Liver (tissue), 9 donors: Measurements from ENCODE around the gene AXIN1. TPM values are rescaled to one million over a fixed set of nuclear protein-coding genes. Genes with fewer than 3 reads are reported as not detected.

ENCODE experiments used
- DNase-seq: peaks from one replicate; pipeline ENCODE4 v3.0.0-alpha.2; 2017; ENCODE audit warnings: low spot score
- H3K27ac ChIP-seq, 2 donors: one replicate each; pipeline ENCODE4 v1.7.0; 2013; ENCODE audit warnings: inconsistent platforms in 2 of 2, low read length in 2 of 2, control low read depth in 1 of 2, low read depth in 1 of 2, mild to moderate bottlenecking in 1 of 2
- H3K27me3 ChIP-seq, 4 donors: one replicate each; pipeline versions ENCODE4 v1.6.1 to v1.7.0; 2013; ENCODE audit warnings: low read length in 3 of 4, inconsistent platforms in 1 of 4, mild to moderate bottlenecking in 1 of 4, moderate library complexity in 1 of 4; ENCODE audit not compliant: control insufficient read depth in 4 of 4, insufficient read depth in 4 of 4
- H3K36me3 ChIP-seq, 4 donors: one replicate each; pipeline versions ENCODE4 v1.6.1 to v1.7.0; 2013; ENCODE audit warnings: low read length in 3 of 4, mild to moderate bottlenecking in 3 of 4, low read depth in 1 of 4, moderate library complexity in 1 of 4; ENCODE audit not compliant: control insufficient read depth in 4 of 4, insufficient read depth in 3 of 4
- H3K4me1 ChIP-seq, 4 donors: one replicate each; pipeline versions ENCODE4 v1.6.1 to v1.7.0; 2013; ENCODE audit warnings: low read length in 3 of 4, mild to moderate bottlenecking in 3 of 4, moderate library complexity in 1 of 4; ENCODE audit not compliant: control insufficient read depth in 4 of 4, insufficient read depth in 4 of 4
- H3K4me3 ChIP-seq, 3 donors: one replicate each; pipeline versions ENCODE4 v1.6.1 to v1.7.0; 2013; ENCODE audit warnings: low read length in 3 of 3, control low read depth in 1 of 3, low read depth in 1 of 3, mild to moderate bottlenecking in 1 of 3
- H3K9ac ChIP-seq, 2 donors: one replicate each; pipeline ENCODE4 v1.7.0; 2013; ENCODE audit warnings: low read length in 2 of 2, mild to moderate bottlenecking in 2 of 2, moderate library complexity in 2 of 2, control low read depth in 1 of 2, low read depth in 1 of 2
- H3K9me3 ChIP-seq, 4 donors: one replicate each; pipeline versions ENCODE4 v1.6.1 to v1.7.0; 2013; ENCODE audit warnings: low read length in 3 of 4; ENCODE audit not compliant: control insufficient read depth in 4 of 4
- ATF3 ChIP-seq: IDR thresholded peaks from 2 replicates; pipeline ENCODE4 v1.6.1; 2016; ENCODE audit warnings: antibody characterized with exemption
- CTCF ChIP-seq: fragments of 150-350 bp; IDR thresholded peaks from 2 replicates; pipeline ENCODE4 v1.5.1; 2017; ENCODE audit warnings: improper control_type of control experiment, low read depth, low read length; ENCODE audit not compliant: missing input control
- GABPA ChIP-seq, 2 donors: IDR thresholded peaks in 1 of 2; conservative IDR thresholded peaks in 1 of 2; 2 replicates each; pipeline ENCODE4 v1.6.1; 2016; ENCODE audit warnings: antibody characterized with exemption in 2 of 2, mild to moderate bottlenecking in 1 of 2, moderate library complexity in 1 of 2
- HNF4A ChIP-seq, 2 donors: conservative IDR thresholded peaks; 2 replicates each; pipeline ENCODE4 v1.6.1; 2016; ENCODE audit warnings: antibody characterized with exemption in 2 of 2, mild to moderate bottlenecking in 2 of 2
- JUND ChIP-seq, 2 donors: IDR thresholded peaks; 2 replicates each; pipeline ENCODE4 v1.6.1; 2016; ENCODE audit warnings: antibody characterized with exemption in 2 of 2
- MAX ChIP-seq: IDR thresholded peaks from 2 replicates; pipeline ENCODE4 v1.6.1; 2016; ENCODE audit warnings: antibody characterized with exemption
- NR2F2 ChIP-seq: IDR thresholded peaks from 2 replicates; pipeline ENCODE4 v1.6.1; 2016; ENCODE audit warnings: antibody characterized with exemption
- RAD21 ChIP-seq, 2 donors: IDR thresholded peaks; 2 replicates each; pipeline ENCODE4 v1.6.1; 2016; ENCODE audit warnings: antibody characterized with exemption in 2 of 2, mild to moderate bottlenecking in 2 of 2
- REST ChIP-seq: IDR thresholded peaks from 2 replicates; pipeline ENCODE4 v1.6.1; 2016; ENCODE audit warnings: antibody characterized with exemption, mild to moderate bottlenecking
- RXRA ChIP-seq, 2 donors: IDR thresholded peaks; 2 replicates each; pipeline ENCODE4 v1.6.1; 2017 to 2018; ENCODE audit warnings: antibody characterized with exemption in 2 of 2, mild to moderate bottlenecking in 1 of 2
- SP1 ChIP-seq: IDR thresholded peaks from 2 replicates; pipeline ENCODE4 v1.6.1; 2018; ENCODE audit warnings: antibody characterized with exemption, mild to moderate bottlenecking
- TAF1 ChIP-seq: conservative IDR thresholded peaks from 2 replicates; pipeline ENCODE4 v1.6.1; 2016; ENCODE audit warnings: antibody characterized with exemption, mild to moderate bottlenecking
- WGBS: extraction: QIAGEN DNeasy Blood & Tissue Kit; methylation state at CpG from one replicate; pipeline ENCODE4 v1.1.7; 2013; 5-methylcytosine and 5-hydroxymethylcytosine counted together
- polyA plus RNA-seq, 2 donors: library from polyadenylated mRNA; stranded (reverse) in 1 of 2; unstranded in 1 of 2; fragments of 200-250 nt in 1 of 2; fragments of >200 nt in 1 of 2; fragmentation: Nextera tagmentation in 1 of 2; extraction: Ambion mirVana in 1 of 2; gene quantifications; one replicate each; pipeline versions ENCODE4 v1.2.1 to v1.2.3, GENCODE V29; 2013 to 2015
- total RNA-seq, 2 donors: library from RNA; depleted of rRNA; stranded (reverse); fragments of >200 nt; gene quantifications; one replicate each; pipeline ENCODE4 v1.2.3, GENCODE V29; 2014
- donor health status: healthy.
- donor health status: healthy.
- donor health status: healthy.
- donor health status: healthy.
- donor health status: healthy.

Gene AXIN1
- total and polyA plus RNA-seq, 4 donors: 2.0 to 10.3 (median 7.9) TPM

GRCh38 chr16:320206-320605 lies 32.3 kb downstream of the AXIN1 start:
- WGBS: 85% methylated on average over 5 of the region's 5 CpGs

GRCh38 chr16:318628-319027 lies 33.9 kb downstream of the AXIN1 start:
- Histone ChIP-seq H3K4me3 (no peak overlapping the region), H3K9ac (no peak overlapping the region), H3K9me3 (no peaks in the 10 kb centered on the region), H3K4me1 (no peaks in the 10 kb centered on the region), H3K27me3 (no peaks in the 10 kb centered on the region), H3K36me3 (peaks cover 0 to 18% (median 5%) of the 10 kb centered on the region in 4 donors), H3K27ac (no peak overlapping the region)
- no peak for TF ChIP-seq NR2F2
- TF ChIP-seq CTCF: no peak
- no peak for TF ChIP-seq HNF4A (conservative IDR thresholded peaks at IDR 0.05)
- TF ChIP-seq REST: no peak
- no peak for TF ChIP-seq RAD21 (IDR thresholded peaks at IDR 0.05)
- TF ChIP-seq ATF3: no peak
- TF ChIP-seq JUND (IDR thresholded peaks at IDR 0.05): no peak
- TF ChIP-seq RXRA (IDR thresholded peaks at IDR 0.05): no peak
- TF ChIP-seq GABPA (IDR thresholded peaks at IDR 0.05 in 1 of 2, conservative IDR thresholded peaks at IDR 0.05 in 1 of 2): no peak
- no peak for TF ChIP-seq SP1
- 97% methylated on average over 22 of the region's 22 CpGs for WGBS
- no peak for DNase-seq

More at GRCh38 chr16:320206-320605, 32.3 kb downstream of the AXIN1 start:
- DNase-seq: no peak
- Histone ChIP-seq H3K4me1 (peaks cover 0 to 2% (median under 1%) of the 10 kb centered on the region in 4 donors), H3K27ac (no peak overlapping the region), H3K27me3 (no peaks in the 10 kb centered on the region), H3K9ac (no peak overlapping the region), H3K36me3 (peaks cover 0 to 9% (median 1%) of the 10 kb centered on the region in 4 donors), H3K9me3 (no peaks in the 10 kb centered on the region), H3K4me3 (no peak overlapping the region)
- no peak for TF ChIP-seq TAF1

GRCh38 chr16:317583-317982 lies 34.9 kb downstream of the AXIN1 start:
- H3K27ac ChIP-seq: no peak overlapping the region
- H3K4me1 ChIP-seq: no peaks in the 10 kb centered on the region
- TF ChIP-seq REST: no peak
- TF ChIP-seq MAX: no peak
- no peak for TF ChIP-seq SP1
- TF ChIP-seq ATF3: no peak
- no peak for TF ChIP-seq JUND (IDR thresholded peaks at IDR 0.05)
- H3K36me3 ChIP-seq: peaks cover 0 to 28% (median 8%) of the 10 kb centered on the region in 4 donors
- H3K9me3 ChIP-seq: no peaks in the 10 kb centered on the region
- no peak overlapping the region for H3K4me3 ChIP-seq
- H3K27me3 ChIP-seq: no peaks in the 10 kb centered on the region
- DNase-seq: no peak
- 98% methylated on average over 5 of the region's 5 CpGs for WGBS
- no peak overlapping the region for H3K9ac ChIP-seq
